GM21723 (cell line): Measurements from ENCODE around the gene FAM135A.
A peak's percentile ranks its signal among the peaks of the same experiment; 100 is the strongest.
"Not testable (repeated sequence)": the region's sequence is repeated elsewhere in the genome, so short reads cannot be mapped to it uniquely, and the experiment has no call there.

Source experiments
- ATAC-seq: cut with Tn5 transposase; IDR thresholded peaks from one replicate; pipeline ENCODE4 v1.9.1; 2021; ENCODE audit warnings: mild to moderate bottlenecking, moderate library complexity; ENCODE audit not compliant: unreplicated experiment

FAM135A gene

GRCh38 chr6:70531133-70531532 is 117.8 kb downstream of the FAM135A start:
- ATAC-seq = no peak

- ATAC-seq = peak; percentile 45
These were observed 124.0 kb downstream of the FAM135A start for GRCh38 chr6:70537266-70537665.

GRCh38 chr6:70538376-70538775 is 125.1 kb downstream of the FAM135A start:
- ATAC-seq = peak; percentile 86

- no peak for ATAC-seq
These were observed 134.0 kb downstream of the FAM135A start for GRCh38 chr6:70547313-70547712.

- no peak for ATAC-seq
These were observed 134.6 kb downstream of the FAM135A start for GRCh38 chr6:70547905-70548304.

- ATAC-seq = no peak
These were observed 136.0 kb downstream of the FAM135A start for GRCh38 chr6:70549327-70549726.

GRCh38 chr6:70551566-70551965 is 138.3 kb downstream of the FAM135A start:
- no peak for ATAC-seq

- ATAC-seq = not testable (repeated sequence)
These were observed 139.1 kb downstream of the FAM135A start for GRCh38 chr6:70552286-70552940.

GRCh38 chr6:70552974-70553373 is 139.7 kb downstream of the FAM135A start:
- no peak for ATAC-seq

- peak; percentile 52 for ATAC-seq
These were observed 144.7 kb downstream of the FAM135A start for GRCh38 chr6:70557998-70558397.

- ATAC-seq = not testable (repeated sequence)
These were observed 149.1 kb downstream of the FAM135A start for GRCh38 chr6:70562401-70562800.

GRCh38 chr6:70563530-70563929 is 150.2 kb downstream of the FAM135A start:
- no peak for ATAC-seq

GRCh38 chr6:70566751-70567382 is 153.6 kb downstream of the FAM135A start, which contains the start of gene SDHAF4:
Gene SDHAF4 (plus strand): TSS chr6:70566930. CDS start chr6:70566941, 11 bp downstream.
- ATAC-seq = peak; percentile 99

- no peak for ATAC-seq
These were observed 161.3 kb downstream of the FAM135A start for GRCh38 chr6:70574643-70575042.

- no peak for ATAC-seq
These were observed 162.7 kb downstream of the FAM135A start for GRCh38 chr6:70575899-70576495.

- ATAC-seq = peak; percentile 99
These were observed 172.8 kb downstream of the FAM135A start for GRCh38 chr6:70586114-70586513.

- ATAC-seq = no peak
These were observed 177.1 kb downstream of the FAM135A start for GRCh38 chr6:70590400-70590799.

- ATAC-seq = no peak
These were observed 179.2 kb downstream of the FAM135A start for GRCh38 chr6:70592391-70593117.

- no peak for ATAC-seq
These were observed 179.8 kb downstream of the FAM135A start for GRCh38 chr6:70593118-70593486.

GRCh38 chr6:70599187-70599586 is 185.9 kb downstream of the FAM135A start:
- no peak for ATAC-seq

GRCh38 chr6:70601014-70601413 is 187.7 kb downstream of the FAM135A start:
- ATAC-seq = no peak
